GM11168 (cell line): Measurements from ENCODE around the gene IER5.

Experiments used
- in situ Hi-C: fragments of 300-500 bp; cut with MboI; formaldehyde crosslinking; loops from one replicate; pipeline ENCODE4 v1.12.0; 2022; ENCODE audit warnings: low sequenced_read_pairs; ENCODE audit not compliant: unreplicated experiment

The IER5 gene

GRCh38 chr1:181094416-181095212 is 6.1 kb downstream of the IER5 start:
- in situ Hi-C loops = loop anchor here (5.0 kb wide), 1 partner anchor 43 kb away; no protein-coding TSS in a partner anchor

DNA sequence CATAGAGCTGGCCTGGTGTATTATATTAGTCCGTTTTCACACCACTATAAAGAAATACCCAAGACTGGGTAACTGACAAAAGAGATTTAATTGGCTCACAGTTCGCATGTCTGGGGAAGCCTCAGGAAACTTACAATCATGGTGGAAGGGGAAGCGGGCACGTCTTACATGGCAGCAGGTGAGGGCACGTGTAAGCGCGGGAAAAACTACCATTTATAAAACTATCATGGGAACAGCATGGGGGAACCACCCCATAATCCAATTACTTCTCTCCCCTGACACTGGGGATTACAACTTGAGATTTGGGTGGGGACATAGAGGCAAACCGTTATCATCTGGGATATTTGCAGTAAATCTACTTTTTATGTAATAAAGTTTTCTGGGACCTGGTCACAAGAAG is 6.8 kb downstream of the IER5 start:
- in situ Hi-C loops = loop anchor here (5.0 kb wide), 1 partner anchor 42 kb away; no protein-coding TSS in a partner anchor

DNA sequence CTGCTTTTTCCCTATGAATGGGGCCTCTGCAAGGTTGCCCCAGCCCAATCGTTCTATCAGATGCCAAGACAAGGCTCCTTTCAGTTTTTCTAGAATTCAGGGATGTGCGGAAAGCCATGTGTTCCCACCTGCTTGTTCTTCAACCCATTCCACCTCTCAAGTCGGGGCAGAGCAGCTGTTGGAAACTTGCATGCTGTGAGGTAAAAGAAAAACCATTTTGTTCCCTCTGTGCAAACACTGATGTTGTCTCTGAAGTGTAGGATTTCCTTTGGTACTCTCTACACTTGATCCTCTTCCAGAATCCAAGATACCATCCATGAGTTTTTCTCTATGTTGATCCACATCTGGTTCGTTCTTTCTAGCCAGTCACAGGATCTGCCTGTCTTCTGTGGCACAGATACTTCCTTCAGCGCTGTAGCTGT is 7.3 kb downstream of the IER5 start:
- in situ Hi-C loops = loop anchor here (5.0 kb wide), 1 partner anchor 42 kb away; no protein-coding TSS in a partner anchor

- in situ Hi-C loops = loop anchor here (5.0 kb wide), 1 partner anchor 40 kb away; no protein-coding TSS in a partner anchor
These were observed 8.7 kb downstream of the IER5 start for GRCh38 chr1:181097242-181097641.

GRCh38 chr1:181099152-181100014 is 10.9 kb downstream of the IER5 start:
- in situ Hi-C loops = loop anchor here (5.0 kb wide), 1 partner anchor 38 kb away; no protein-coding TSS in a partner anchor

DNA sequence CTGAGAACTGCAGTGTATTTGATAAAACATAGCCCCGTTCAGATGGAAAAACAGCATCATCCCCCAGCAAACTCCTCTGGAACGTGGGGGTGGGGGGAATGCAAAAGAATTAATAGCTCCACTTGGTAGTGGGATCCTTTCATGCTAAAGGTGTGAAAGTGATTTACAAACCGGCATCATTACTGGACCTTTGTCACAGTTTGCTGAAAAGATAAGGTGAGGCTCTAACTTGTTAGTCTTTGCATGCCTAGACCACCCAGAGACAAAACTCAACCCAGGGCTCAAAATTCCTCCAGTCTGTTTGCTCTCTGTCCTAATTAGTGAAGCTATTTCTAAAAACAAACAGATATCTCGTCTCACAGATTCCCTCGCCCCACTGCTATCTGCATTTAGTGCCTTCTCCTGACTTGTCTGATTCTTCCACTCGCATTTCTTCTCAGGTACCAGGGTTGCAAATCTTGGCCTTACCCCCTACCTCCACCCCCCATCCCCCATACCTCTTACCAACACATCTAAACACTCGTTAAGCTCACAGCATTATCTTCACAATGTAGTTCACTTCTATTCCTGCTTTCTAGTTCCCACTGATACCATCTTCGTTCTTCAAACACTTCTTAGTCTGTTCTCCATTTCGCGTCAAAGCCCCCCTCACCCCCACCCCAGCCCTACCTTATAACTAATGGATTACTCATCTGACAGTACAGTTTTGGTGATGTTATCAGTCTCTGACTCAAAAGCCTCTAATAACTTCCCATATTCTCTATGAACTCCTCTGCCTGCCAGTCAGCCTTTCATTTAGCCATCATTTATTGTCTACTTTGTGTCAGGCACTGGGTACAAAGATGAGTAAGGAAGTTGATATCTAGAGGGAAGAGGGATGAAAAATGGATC is 11.8 kb downstream of the IER5 start:
- in situ Hi-C loops = no loop called here

GRCh38 chr1:181100934-181101333 is 12.4 kb downstream of the IER5 start:
- in situ Hi-C loops = no loop called here

GRCh38 chr1:181101581-181102226 is 13.2 kb downstream of the IER5 start:
- in situ Hi-C loops = no loop called here

DNA sequence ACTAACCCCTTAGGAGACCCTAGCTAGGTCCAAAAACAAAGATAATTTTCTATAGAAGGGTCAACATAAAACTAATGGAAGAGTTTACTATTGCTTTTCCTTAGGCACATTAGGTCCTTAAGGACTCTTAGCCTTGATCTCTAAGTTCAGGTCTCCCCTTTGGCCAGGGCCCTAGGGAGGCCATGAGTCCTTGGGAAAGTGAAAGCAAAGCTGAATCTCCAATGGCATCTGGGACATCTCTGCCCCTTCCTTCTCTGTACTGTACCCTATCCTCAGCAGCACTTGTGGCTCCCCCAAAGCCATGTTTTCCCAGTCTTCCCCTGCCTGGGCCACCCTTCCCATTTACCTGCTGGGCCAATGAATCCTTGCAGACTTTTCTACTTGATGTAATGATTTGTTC is 14.3 kb downstream of the IER5 start:
- in situ Hi-C loops = no loop called here

GRCh38 chr1:181103399-181103798 is 14.9 kb downstream of the IER5 start:
- in situ Hi-C loops = no loop called here

DNA sequence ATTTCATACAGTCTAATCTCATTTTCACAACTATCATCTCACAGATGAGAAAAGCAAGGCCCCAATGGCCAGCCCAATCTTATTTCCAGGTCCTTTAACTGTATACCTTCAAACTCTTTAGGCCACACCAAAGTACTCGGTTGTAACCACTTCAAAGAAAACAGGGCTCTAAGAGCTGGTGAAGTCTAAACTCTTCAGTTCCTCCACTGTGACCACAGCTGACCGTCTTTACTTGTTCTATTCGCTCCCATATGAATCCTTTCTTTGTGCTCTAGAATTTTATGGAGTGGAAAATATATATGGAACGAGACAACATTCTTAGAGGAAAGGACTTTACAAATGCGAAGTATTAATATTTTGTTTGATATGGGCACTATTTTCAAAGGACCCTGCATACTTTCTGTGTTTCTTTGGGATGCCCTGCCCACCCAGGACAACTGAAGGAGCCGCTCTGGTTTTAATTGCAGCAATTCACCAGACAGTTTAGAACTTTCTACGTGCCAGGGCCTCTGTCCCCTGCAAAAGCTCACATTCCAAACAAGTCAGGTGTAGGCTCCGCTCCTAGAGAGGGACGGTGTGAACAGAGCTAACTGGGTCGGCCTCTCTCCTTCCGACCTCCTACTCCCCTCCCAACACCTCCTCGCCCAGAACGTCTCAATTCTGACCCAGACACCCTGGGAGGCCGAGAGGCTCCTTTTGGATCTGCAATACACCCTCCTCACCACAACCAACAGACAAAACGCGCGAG is 15.7 kb downstream of the IER5 start:
- in situ Hi-C loops = no loop called here

- in situ Hi-C loops = no loop called here
These were observed 16.3 kb downstream of the IER5 start for GRCh38 chr1:181104790-181105133.

- in situ Hi-C loops = no loop called here
These were observed 16.9 kb downstream of the IER5 start for GRCh38 chr1:181105134-181106021.

DNA sequence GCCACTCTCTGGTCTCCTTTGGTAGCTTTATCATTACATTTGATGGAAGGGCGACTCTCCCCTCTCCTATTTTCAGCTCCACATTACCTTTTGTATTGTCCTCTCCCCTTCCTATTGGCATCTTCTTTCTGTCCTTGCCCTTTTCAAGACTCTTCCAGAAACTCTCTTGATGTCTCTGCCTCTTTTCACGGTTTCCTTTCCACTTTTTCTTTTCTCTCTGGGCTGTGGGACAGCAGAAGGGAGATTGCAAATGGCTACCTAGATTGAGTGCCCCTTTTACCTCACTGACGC is 17.5 kb downstream of the IER5 start:
- in situ Hi-C loops = no loop called here

DNA sequence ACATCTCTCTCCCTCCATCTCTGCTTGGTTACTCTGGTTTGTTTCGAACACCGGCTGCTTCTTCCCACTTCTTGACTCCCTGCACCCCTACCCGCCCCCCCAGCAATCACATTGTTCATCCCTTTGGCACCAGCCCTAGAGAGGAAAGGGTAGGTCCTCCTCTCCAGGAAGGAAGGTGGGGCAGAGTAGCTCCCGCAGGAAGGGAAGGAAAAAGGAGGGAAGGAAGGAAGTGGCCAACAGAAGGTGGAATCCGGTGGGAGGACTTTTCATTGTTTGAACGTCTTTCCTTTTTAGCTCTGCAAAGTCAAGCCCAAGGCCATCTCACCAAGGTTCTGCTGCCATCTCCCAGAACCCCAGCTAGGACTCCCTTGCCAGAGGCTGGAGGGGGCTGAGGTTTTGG is 18.0 kb downstream of the IER5 start:
- in situ Hi-C loops = no loop called here

GRCh38 chr1:181107711-181108110 is 19.2 kb downstream of the IER5 start:
- in situ Hi-C loops = no loop called here

GRCh38 chr1:181108304-181108867 is 19.9 kb downstream of the IER5 start:
- in situ Hi-C loops = no loop called here

DNA sequence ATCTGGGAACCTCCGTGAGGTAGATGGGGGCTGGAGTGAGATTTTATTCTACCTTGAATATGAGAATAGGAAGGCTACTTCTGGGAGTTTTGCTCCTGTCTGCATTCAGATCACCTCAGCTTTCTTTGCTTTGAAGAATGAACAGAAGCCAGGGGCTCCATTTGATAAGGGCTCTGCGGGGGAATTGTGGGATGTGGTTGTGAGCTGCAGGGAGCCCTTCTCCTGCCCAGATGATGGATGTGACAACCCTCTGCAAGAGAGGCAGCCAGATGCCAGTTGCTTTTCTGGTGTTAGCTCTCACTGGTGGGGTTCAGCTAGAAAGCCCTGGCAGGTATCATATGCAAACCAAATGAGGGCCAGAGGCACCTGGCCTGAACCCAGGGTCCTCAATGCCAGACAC is 21.5 kb downstream of the IER5 start:
- in situ Hi-C loops = no loop called here
